Activated T-helper 2 cell treated with anti-CD3 and anti-CD28 coated beads, Interferon-gamma antibody, Interleukin-2, Interleukin-4, amounts not matched to agents 10 μg/mL and 5 μg/mL and 100 μg/mL, durations not matched to agents 14 hours and 24 hours and 36 hours (primary cell): ENCODE results near the gene PDCD5. TPM values are rescaled to one million over a fixed set of nuclear protein-coding genes. Genes with fewer than 3 reads are reported as not detected.

Experiments used
- DNase-seq: peaks from one replicate; pipeline ENCODE4 v3.0.0; 2021; ENCODE audit warnings: low spot score
- H3K27ac Mint-ChIP-seq: one replicate; pipeline ENCODE4 v1.8.0; 2021; ENCODE audit warnings: mixed read lengths
- H3K27me3 Mint-ChIP-seq: one replicate; pipeline ENCODE4 v1.8.0; 2021; ENCODE audit warnings: low read depth, mixed read lengths
- H3K36me3 Mint-ChIP-seq: one replicate; pipeline ENCODE4 v1.8.0; 2021; ENCODE audit warnings: low read depth, mixed read lengths
- H3K4me1 Mint-ChIP-seq: one replicate; pipeline ENCODE4 v1.8.0; 2021; ENCODE audit warnings: low read depth, mixed read lengths
- H3K4me3 Mint-ChIP-seq: one replicate; pipeline ENCODE4 v1.8.0; 2021; ENCODE audit warnings: low read depth, mild to moderate bottlenecking, moderate library complexity, mixed read lengths
- H3K9me3 Mint-ChIP-seq: one replicate; pipeline ENCODE4 v1.8.0; 2021; ENCODE audit warnings: mixed read lengths
- intact Hi-C: fragments of 100-400 bp; cut with micrococcal nuclease; formaldehyde crosslinking; loops from one replicate; pipeline ENCODE4 v1.15.1; 2023
- total RNA-seq: library from RNA; stranded (reverse); gene quantifications from 2 replicates; pipeline ENCODE4 v1.2.3, GENCODE V29; 2022

PDCD5 gene
- total RNA-seq, 1 donor from 2014 or later: 216 TPM

- intact Hi-C loops: no loop called here
- no peaks in the 10 kb centered on the region for H3K9me3 Mint-ChIP-seq
- no peak overlapping the region for H3K4me3 Mint-ChIP-seq
- no peak overlapping the region for H3K27ac Mint-ChIP-seq
- H3K36me3 Mint-ChIP-seq: peaks cover 32% of the 10 kb centered on the region
- H3K4me1 Mint-ChIP-seq: no peaks in the 10 kb centered on the region
- DNase-seq: no peak
- H3K27me3 Mint-ChIP-seq: no peaks in the 10 kb centered on the region
Measured at GRCh38 chr19:32622002-32622401, 41.0 kb downstream of the PDCD5 start.

GRCh38 chr19:32624410-32624809, 43.4 kb downstream of the PDCD5 start:
- Mint-ChIP-seq H3K27ac (no peak overlapping the region), H3K4me3 (no peak overlapping the region), H3K9me3 (no peaks in the 10 kb centered on the region), H3K4me1 (no peaks in the 10 kb centered on the region), H3K27me3 (no peaks in the 10 kb centered on the region), H3K36me3 (peaks cover 26% of the 10 kb centered on the region)
- DNase-seq: no peak
- intact Hi-C loops: no loop called here

DNA sequence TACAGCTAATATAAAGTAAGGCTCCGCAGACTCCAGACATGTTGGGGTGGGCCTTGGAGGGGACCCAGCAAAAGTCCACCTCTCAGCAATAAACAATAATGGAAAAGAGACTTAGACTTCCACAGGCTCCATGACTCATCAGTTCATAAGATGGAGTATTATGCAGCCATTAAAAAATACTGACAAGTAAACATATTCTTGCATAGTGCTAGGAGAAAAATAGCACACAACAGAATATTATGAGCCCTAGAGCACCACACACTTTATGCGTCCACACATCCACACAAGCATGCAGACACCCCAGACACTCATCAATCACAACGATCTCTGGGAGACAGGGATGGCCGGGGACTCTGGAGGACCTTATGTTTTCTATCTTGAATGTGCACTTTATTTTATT, 46.0 kb downstream of the PDCD5 start:
- Mint-ChIP-seq H3K9me3 (no peaks in the 10 kb centered on the region), H3K36me3 (peaks cover 22% of the 10 kb centered on the region), H3K27ac (no peak overlapping the region), H3K4me3 (no peak overlapping the region), H3K27me3 (no peaks in the 10 kb centered on the region), H3K4me1 (no peaks in the 10 kb centered on the region)
- DNase-seq: no peak
- intact Hi-C loops: no loop called here

GRCh38 chr19:32627714-32628270, 46.8 kb downstream of the PDCD5 start:
- intact Hi-C loops: no loop called here
- Mint-ChIP-seq H3K4me1 (no peaks in the 10 kb centered on the region), H3K27ac (no peak overlapping the region), H3K27me3 (no peaks in the 10 kb centered on the region), H3K36me3 (peaks cover 15% of the 10 kb centered on the region), H3K9me3 (no peaks in the 10 kb centered on the region), H3K4me3 (no peak overlapping the region)
- no peak for DNase-seq

- Mint-ChIP-seq H3K4me1 (no peaks in the 10 kb centered on the region), H3K9me3 (no peaks in the 10 kb centered on the region), H3K36me3 (peaks cover 12% of the 10 kb centered on the region), H3K4me3 (no peak overlapping the region), H3K27ac (no peak overlapping the region), H3K27me3 (no peaks in the 10 kb centered on the region)
- intact Hi-C loops: no loop called here
- no peak for DNase-seq
Measured at GRCh38 chr19:32630338-32630737, 49.3 kb downstream of the PDCD5 start.

- Mint-ChIP-seq H3K9me3 (no peaks in the 10 kb centered on the region), H3K27me3 (no peaks in the 10 kb centered on the region), H3K4me3 (no peak overlapping the region), H3K4me1 (no peaks in the 10 kb centered on the region), H3K36me3 (peaks cover 9% of the 10 kb centered on the region), H3K27ac (no peak overlapping the region)
- intact Hi-C loops: no loop called here
- DNase-seq: no peak
Measured at GRCh38 chr19:32631381-32631780, 50.4 kb downstream of the PDCD5 start.

Other genes with a start within 250 kb of the PDCD5 start
- gene ZNF507, start 235.6 kb upstream of the PDCD5 start, total RNA-seq: 29.5 and 29.6 TPM in 2 replicates
- gene DPY19L3, start 175.4 kb upstream of the PDCD5 start, total RNA-seq: 16.7 and 19.4 TPM in 2 replicates
- 35.6 and 38.3 TPM in 2 replicates for gene ANKRD27, start 94.0 kb downstream of the PDCD5 start, total RNA-seq
- 0.21 TPM in 2 replicates for gene RGS9BP, start 94.7 kb downstream of the PDCD5 start, total RNA-seq
- gene NUDT19, start 110.6 kb downstream of the PDCD5 start, total RNA-seq: 25.0 and 25.6 TPM in 2 replicates
- 0.07 TPM in 1 of 2 replicates, not detected in the other for gene TDRD12, start 138.6 kb downstream of the PDCD5 start, total RNA-seq